Measurements from ENCODE around the gene ZNF354B.

DNA sequence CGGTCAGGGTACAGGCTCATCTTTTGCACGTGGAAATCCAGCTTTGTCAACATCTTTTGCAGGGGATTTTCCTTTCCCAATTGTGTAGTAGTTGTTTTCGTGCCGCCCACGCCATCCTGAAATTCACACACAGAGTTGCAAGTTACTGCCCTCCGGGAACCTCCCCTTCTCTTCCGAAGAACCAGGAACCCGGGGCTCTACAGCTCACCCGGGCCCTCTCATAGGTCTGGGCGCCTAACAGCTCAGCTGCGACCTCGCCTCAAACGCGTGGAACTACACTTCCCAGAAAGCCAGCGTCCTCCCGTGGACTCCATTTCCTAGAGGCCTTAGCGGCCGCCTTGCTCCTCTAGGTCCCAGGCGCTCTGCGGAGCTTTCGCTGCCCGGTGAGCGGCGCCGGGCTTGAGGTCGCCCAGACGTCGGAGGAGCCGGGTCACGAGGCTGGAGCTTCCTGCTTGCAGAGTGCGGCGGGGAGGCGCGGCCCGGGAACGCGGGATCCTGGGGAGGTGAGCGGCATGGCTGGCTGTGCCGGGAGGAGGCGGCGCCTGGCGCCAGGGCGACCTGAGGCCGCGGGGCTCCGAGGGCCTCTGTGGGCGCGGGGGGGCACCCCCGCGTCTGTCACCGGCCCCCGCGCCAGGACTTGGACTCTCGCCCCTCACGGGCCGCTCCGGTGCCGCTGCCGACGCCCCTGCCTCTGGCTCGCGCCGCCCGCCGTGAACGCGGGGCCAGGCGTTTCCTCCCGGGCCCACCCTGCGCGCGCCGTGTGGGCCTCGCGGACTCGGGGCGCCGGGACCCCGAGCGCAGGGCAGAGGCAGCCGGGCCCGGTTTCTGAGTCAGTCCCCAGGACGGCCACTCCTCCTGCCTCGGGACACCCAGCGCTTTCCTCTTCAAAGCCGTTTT is at the start of gene ZNF354B:
- TF ChIP-seq POLR2A (IDR thresholded peaks at IDR 0.05) (no peak), POLR2AphosphoS5 (IDR thresholded peaks at IDR 0.05) (peak; percentile 78 to 92 (median 90)), EP300 (IDR thresholded peaks at IDR 0.05) (no peak)
- TF ChIP-seq, protein P1, sequence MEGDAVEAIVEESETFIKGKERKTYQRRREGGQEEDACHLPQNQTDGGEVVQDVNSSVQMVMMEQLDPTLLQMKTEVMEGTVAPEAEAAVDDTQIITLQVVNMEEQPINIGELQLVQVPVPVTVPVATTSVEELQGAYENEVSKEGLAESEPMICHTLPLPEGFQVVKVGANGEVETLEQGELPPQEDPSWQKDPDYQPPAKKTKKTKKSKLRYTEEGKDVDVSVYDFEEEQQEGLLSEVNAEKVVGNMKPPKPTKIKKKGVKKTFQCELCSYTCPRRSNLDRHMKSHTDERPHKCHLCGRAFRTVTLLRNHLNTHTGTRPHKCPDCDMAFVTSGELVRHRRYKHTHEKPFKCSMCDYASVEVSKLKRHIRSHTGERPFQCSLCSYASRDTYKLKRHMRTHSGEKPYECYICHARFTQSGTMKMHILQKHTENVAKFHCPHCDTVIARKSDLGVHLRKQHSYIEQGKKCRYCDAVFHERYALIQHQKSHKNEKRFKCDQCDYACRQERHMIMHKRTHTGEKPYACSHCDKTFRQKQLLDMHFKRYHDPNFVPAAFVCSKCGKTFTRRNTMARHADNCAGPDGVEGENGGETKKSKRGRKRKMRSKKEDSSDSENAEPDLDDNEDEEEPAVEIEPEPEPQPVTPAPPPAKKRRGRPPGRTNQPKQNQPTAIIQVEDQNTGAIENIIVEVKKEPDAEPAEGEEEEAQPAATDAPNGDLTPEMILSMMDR (IDR thresholded peaks at IDR 0.05): peak in 1 of 7 experiments; percentile 6
